Measurements from ENCODE around the gene KRTDAP.

The KRTDAP gene

GRCh38 chr19:35507561-35507960, 17.3 kb upstream of the KRTDAP start:
- H3K4me3 ChIP-seq (ENCODE audit: low read depth in 1 of 2, low read length in 1 of 2): no peak overlapping the region
- no peak overlapping the region for H3K27ac ChIP-seq
- no peaks in the 10 kb centered on the region for H3K36me3 ChIP-seq
- H3K4me1 ChIP-seq (ENCODE audit: control insufficient read depth in 1 of 2, insufficient read depth in 1 of 2, low read depth in 1 of 2, low read length in 1 of 2): peaks cover 0 to 5% of the 10 kb centered on the region in 2 experiments
- no peaks in the 10 kb centered on the region for H3K9me3 ChIP-seq
- H3K27me3 ChIP-seq: peaks cover 82% of the 10 kb centered on the region
- TF ChIP-seq, protein P1, sequence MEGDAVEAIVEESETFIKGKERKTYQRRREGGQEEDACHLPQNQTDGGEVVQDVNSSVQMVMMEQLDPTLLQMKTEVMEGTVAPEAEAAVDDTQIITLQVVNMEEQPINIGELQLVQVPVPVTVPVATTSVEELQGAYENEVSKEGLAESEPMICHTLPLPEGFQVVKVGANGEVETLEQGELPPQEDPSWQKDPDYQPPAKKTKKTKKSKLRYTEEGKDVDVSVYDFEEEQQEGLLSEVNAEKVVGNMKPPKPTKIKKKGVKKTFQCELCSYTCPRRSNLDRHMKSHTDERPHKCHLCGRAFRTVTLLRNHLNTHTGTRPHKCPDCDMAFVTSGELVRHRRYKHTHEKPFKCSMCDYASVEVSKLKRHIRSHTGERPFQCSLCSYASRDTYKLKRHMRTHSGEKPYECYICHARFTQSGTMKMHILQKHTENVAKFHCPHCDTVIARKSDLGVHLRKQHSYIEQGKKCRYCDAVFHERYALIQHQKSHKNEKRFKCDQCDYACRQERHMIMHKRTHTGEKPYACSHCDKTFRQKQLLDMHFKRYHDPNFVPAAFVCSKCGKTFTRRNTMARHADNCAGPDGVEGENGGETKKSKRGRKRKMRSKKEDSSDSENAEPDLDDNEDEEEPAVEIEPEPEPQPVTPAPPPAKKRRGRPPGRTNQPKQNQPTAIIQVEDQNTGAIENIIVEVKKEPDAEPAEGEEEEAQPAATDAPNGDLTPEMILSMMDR (IDR thresholded peaks at IDR 0.05): no peak

- H3K27me3 ChIP-seq: peaks cover 67% of the 10 kb centered on the region
- no peaks in the 10 kb centered on the region for H3K9me3 ChIP-seq
- peaks cover 0 to 5% of the 10 kb centered on the region in 2 experiments for H3K4me1 ChIP-seq (ENCODE audit: control insufficient read depth in 1 of 2, insufficient read depth in 1 of 2, low read depth in 1 of 2, low read length in 1 of 2)
- TF ChIP-seq, protein P1 (IDR thresholded peaks at IDR 0.05): no peak
- no peak overlapping the region for H3K4me3 ChIP-seq (ENCODE audit: low read depth in 1 of 2, low read length in 1 of 2)
- H3K36me3 ChIP-seq: no peaks in the 10 kb centered on the region
- H3K27ac ChIP-seq: no peak overlapping the region
Measured at GRCh38 chr19:35506011-35506410, 15.7 kb upstream of the KRTDAP start.

GRCh38 chr19:35502751-35503150, 12.5 kb upstream of the KRTDAP start:
- Histone ChIP-seq H3K4me1 (ENCODE audit: control insufficient read depth in 1 of 2, insufficient read depth in 1 of 2, low read depth in 1 of 2, low read length in 1 of 2) (no peaks in the 10 kb centered on the region), H3K4me3 (ENCODE audit: low read depth in 1 of 2, low read length in 1 of 2) (no peak overlapping the region), H3K27ac (no peak overlapping the region), H3K27me3 (peaks cover 35% of the 10 kb centered on the region), H3K9me3 (no peaks in the 10 kb centered on the region), H3K36me3 (no peaks in the 10 kb centered on the region)
- TF ChIP-seq, protein P1 (IDR thresholded peaks at IDR 0.05): no peak

- TF ChIP-seq, protein P1 (IDR thresholded peaks at IDR 0.05): no peak
- H3K4me1 ChIP-seq (ENCODE audit: control insufficient read depth in 1 of 2, insufficient read depth in 1 of 2, low read depth in 1 of 2, low read length in 1 of 2): no peaks in the 10 kb centered on the region
- no peak overlapping the region for H3K4me3 ChIP-seq (ENCODE audit: low read depth in 1 of 2, low read length in 1 of 2)
- no peaks in the 10 kb centered on the region for H3K36me3 ChIP-seq
- H3K9me3 ChIP-seq: no peaks in the 10 kb centered on the region
- H3K27ac ChIP-seq: no peak overlapping the region
- H3K27me3 ChIP-seq: peaks cover 24% of the 10 kb centered on the region
Measured at GRCh38 chr19:35501684-35502083, 11.4 kb upstream of the KRTDAP start.

GRCh38 chr19:35500611-35501010, 10.3 kb upstream of the KRTDAP start:
- Histone ChIP-seq H3K27me3 (peaks cover 13% of the 10 kb centered on the region), H3K9me3 (no peaks in the 10 kb centered on the region), H3K4me1 (ENCODE audit: control insufficient read depth in 1 of 2, insufficient read depth in 1 of 2, low read depth in 1 of 2, low read length in 1 of 2) (no peaks in the 10 kb centered on the region), H3K36me3 (no peaks in the 10 kb centered on the region), H3K27ac (no peak overlapping the region), H3K4me3 (ENCODE audit: low read depth in 1 of 2, low read length in 1 of 2) (no peak overlapping the region)
- TF ChIP-seq, protein P1 (IDR thresholded peaks at IDR 0.05): no peak

All from neutrophil (primary cell).